GM12878 (cell line): ENCODE measurements around the gene DTX1. TPM values are rescaled to one million over a fixed set of nuclear protein-coding genes. Genes with fewer than 3 reads are reported as not detected.

ENCODE experiments used
- ATAC-seq: fragments of 200-7000 bp; cut with Tn5 transposase; 3 replicates; pipeline ENCODE4 v1.9.1; 2020; ENCODE audit warnings: mild to moderate bottlenecking, moderate library complexity
- BruUV-seq: library from RNA; stranded (reverse); fragments of 400-500 nt; replicated peaks from 2 replicates; lab custom pipeline; 2021; lab: Mats Ljungman, UMichigan
- CTCF ChIA-PET: fragments of 300-600 bp; sonication (Branson Sonifier 250); formaldehyde crosslinking; extraction: SDS; loops from one replicate; lab custom pipeline; 2021; ENCODE audit warnings: inconsistent platforms; lab: Yijun Ruan, JAX
- POLR2A ChIA-PET: fragments of 350-600 bp; formaldehyde crosslinking; extraction: SDS; loops from one replicate; lab custom pipeline; 2021; ENCODE audit warnings: inconsistent platforms; lab: Charles Lee
- RAD21 ChIA-PET: fragments of 300-600 bp; sonication (Branson Sonifier 250); formaldehyde crosslinking; loops from one replicate; lab custom pipeline; 2023; ENCODE audit warnings: antibody characterized with exemption; ENCODE audit not compliant: unreplicated experiment; lab: Charles Lee
- SMC1A ChIA-PET: fragments of 300-600 bp; sonication (Branson Sonifier 250); formaldehyde crosslinking; loops from one replicate; lab custom pipeline; 2023; ENCODE audit not compliant: unreplicated experiment, uncharacterized antibody; lab: Charles Lee
- DNase-seq: peaks from one replicate; pipeline ENCODE4 v3.0.0-alpha.2; 2011; ENCODE audit warnings: low read depth, low spot score
- FAIRE-seq: peaks from 3 replicates; lab custom pipeline; 2011; peaks lifted over from hg19 to GRCh38; lab: Jason Lieb, UNC
- H2AFZ ChIP-seq: 2 replicates; pipeline ENCODE4 v1.6.0; 2011; ENCODE audit warnings: low read depth, low read length, control low read depth; ENCODE audit not compliant: control insufficient read depth
- H3K27ac ChIP-seq: 2 replicates; pipeline ENCODE4 v1.5.1; 2011; ENCODE audit warnings: control low read depth; ENCODE audit not compliant: control insufficient read depth, insufficient read depth
- H3K27me3 ChIP-seq, 2 experiments: replicated peaks in 1 of 2; 2 replicates each; pipeline versions ENCODE4 v1.6.0 to v1.6.1; 2011; ENCODE audit warnings: low read length in 1 of 2; ENCODE audit not compliant: control insufficient read depth in 2 of 2, insufficient read depth in 2 of 2
- H3K36me3 ChIP-seq, 2 experiments: 2 replicates each; pipeline ENCODE4 v1.5.1; 2011; ENCODE audit warnings: low read length in 1 of 2; ENCODE audit not compliant: control insufficient read depth in 2 of 2, insufficient read depth in 2 of 2
- H3K4me1 ChIP-seq: 2 replicates; pipeline ENCODE4 v1.6.1; 2011; ENCODE audit warnings: mild to moderate bottlenecking, low read length, moderate library complexity, mixed read lengths; ENCODE audit not compliant: control insufficient read depth, insufficient read depth
- H3K4me2 ChIP-seq: 2 replicates; pipeline ENCODE4 v1.6.0; 2011; ENCODE audit warnings: control low read depth; ENCODE audit not compliant: control insufficient read depth, insufficient read depth
- H3K4me3 ChIP-seq: fragments of 200-600 bp; sonication (generic); 2 replicates; pipeline ENCODE4 v1.5.1; 2016
- H3K79me2 ChIP-seq: 2 replicates; pipeline ENCODE4 v1.6.0; 2011; ENCODE audit warnings: low read length; ENCODE audit not compliant: control insufficient read depth, insufficient read depth
- H3K9ac ChIP-seq: 2 replicates; pipeline ENCODE4 v1.8.0; 2011; ENCODE audit warnings: low read length, control low read depth, mixed read lengths; ENCODE audit not compliant: control insufficient read depth, insufficient read depth
- H3K9me3 ChIP-seq: replicated peaks from 3 replicates; pipeline ENCODE4 v1.5.1; 2011; ENCODE audit warnings: mild to moderate bottlenecking, low read length; ENCODE audit not compliant: control insufficient read depth, insufficient read depth
- H4K20me1 ChIP-seq: 2 replicates; pipeline ENCODE4 v1.6.0; 2011; ENCODE audit not compliant: control insufficient read depth, insufficient read depth
- BCLAF1 ChIP-seq: fragments of 450-650 bp; IDR thresholded peaks from 2 replicates; pipeline ENCODE4 v1.6.1; 2017; ENCODE audit warnings: antibody characterized with exemption, mild to moderate bottlenecking, moderate library complexity
- RFX5 ChIP-seq: IDR thresholded peaks from 2 replicates; pipeline ENCODE4 v1.6.1; 2011; ENCODE audit warnings: low read depth, low read length, improper control_type of control experiment
- SIN3A ChIP-seq: IDR thresholded peaks from 2 replicates; pipeline ENCODE4 v1.6.1; 2012; ENCODE audit warnings: low read depth, low read length, improper control_type of control experiment
- SPI1 ChIP-seq: IDR thresholded peaks from 2 replicates; pipeline ENCODE4 v1.6.1; 2011; ENCODE audit warnings: low read depth, mild to moderate bottlenecking, low read length, moderate library complexity, borderline replicate concordance; ENCODE audit not compliant: insufficient read depth
- ZBTB33 ChIP-seq: fragments of 450-650 bp; IDR thresholded peaks from 2 replicates; pipeline ENCODE4 v1.6.1; 2017; ENCODE audit warnings: mild to moderate bottlenecking
- ZNF217 ChIP-seq: fragments of 450-650 bp; IDR thresholded peaks from 2 replicates; pipeline ENCODE4 v1.6.1; 2017; ENCODE audit warnings: antibody characterized with exemption, mild to moderate bottlenecking
- ZNF384 ChIP-seq: IDR thresholded peaks from 2 replicates; pipeline ENCODE4 v1.6.1; 2012; ENCODE audit warnings: low read depth, mild to moderate bottlenecking, low read length, improper control_type of control experiment, borderline replicate concordance
- WGBS: methylation state at CpG from one replicate; pipeline ENCODE4 v1.1.6; 2016; ENCODE audit warnings: low lambda C conversion rate; ENCODE audit not compliant: insufficient replicate concordance, insufficient coverage; ENCODE audit errors: missing lambda C conversion rate; 5-methylcytosine and 5-hydroxymethylcytosine counted together
- in situ Hi-C: fragments of 300-500 bp; cut with MboI; formaldehyde crosslinking; loops from 9 replicates; pipeline ENCODE4 v1.14.3; 2018; ENCODE audit warnings: mixed read lengths
- intact Hi-C: fragments of 100-400 bp; cut with micrococcal nuclease; formaldehyde crosslinking; loops from one replicate; pipeline ENCODE4 v1.14.2; 2022; ENCODE audit not compliant: unreplicated experiment
- polyA plus RNA-seq, 11 experiments: library from polyadenylated mRNA; depleted of rRNA in 4 of 11; unstranded in 6 of 11; stranded (reverse) in 5 of 11; fragments of >200 nt; fragmentation: Nextera tagmentation in 4 of 11; fragmentation: Illumina TruSeq in 1 of 11; extraction: Ambion mirVana in 4 of 11; extraction: Trizol in 1 of 11; gene quantifications; 1 replicate in 1 of 11; 2 replicates in 10 of 11; pipeline versions ENCODE4 v1.2.1 to v1.2.3, GENCODE V29; 2011 to 2016; ENCODE audit warnings: inconsistent platforms in 2 of 11, missing spikeins in 2 of 11, low read depth in 1 of 11
- total RNA-seq, 4 experiments: library from RNA; depleted of rRNA in 3 of 4; stranded (reverse); fragments of >200 nt in 3 of 4; fragmentation: Illumina TruSeq in 1 of 4; extraction: Trizol in 1 of 4; gene quantifications; 2 replicates each; pipeline versions ENCODE4 v1.2.1 to v1.2.3, GENCODE V29; 2013 to 2021

DTX1 gene
- total and polyA plus RNA-seq, 10 of the 15 experiments (the other 5 are each of a cell fraction or from before 2014, with no cell fraction given) = 0.09 to 2.8 (median 0.66) TPM

GRCh38 chr12:113058553-113058952, 2.0 kb downstream of the DTX1 start:
- ChIA-PET SMC1A (interaction anchor here (1.0 to 17.0 kb wide), 7 partner anchors 10 to 115 kb away, joined by 3 to 416 read pairs (median 4); partner anchors contain the start of gene CFAP73), POLR2A (interaction anchor here (0.6 to 2.7 kb wide), 2 partner anchors 11 to 27 kb away, joined by 3 to 16 read pairs; no protein-coding TSS in a partner anchor), CTCF (interaction anchor here (0.9 to 8.8 kb wide), 8 partner anchors 8 to 115 kb away, joined by 3 to 78 read pairs (median 5); partner anchors contain the start of gene OAS2), RAD21 (interaction anchor here (0.6 to 9.1 kb wide), 7 partner anchors 9 to 115 kb away, joined by 3 to 84 read pairs (median 5); no protein-coding TSS in a partner anchor)
- Histone ChIP-seq H3K79me2 (peaks cover 11% of the 10 kb centered on the region), H3K9ac (no peak overlapping the region), H3K4me1 (peaks cover 15% of the 10 kb centered on the region), H3K36me3 (no peaks in the 10 kb centered on the region), H3K4me2 (no peak overlapping the region), H3K4me3 (peak overlapping the region; percentile 23; the same call in 1 of the 2 replicates), H4K20me1 (peaks cover 3% of the 10 kb centered on the region; the same call in 1 of the 2 replicates), H3K27ac (no peak overlapping the region), H2AFZ (no peak overlapping the region), H3K9me3 (no peaks in the 10 kb centered on the region), H3K27me3 (peaks cover 1 to 9% of the 10 kb centered on the region in 2 experiments; a peak in 3 of 4 replicates)
- no peak for ATAC-seq
- in situ Hi-C loops = no loop called here
- DNase-seq = no peak
- WGBS = 57% methylated on average over 1 of the region's 1 CpG
- TF ChIP-seq ZBTB33 (no peak), SPI1 (peak; percentile 74), RFX5 (no peak), SIN3A (no peak), ZNF217 (0 out of 2 replicates have a peak, but pooled peaks have one; percentile 62), ZNF384 (no peak), BCLAF1 (no peak)
- FAIRE-seq = no peak
- intact Hi-C loops = no loop called here
- BruUV-seq = no TSS peak
